Stimulated activated naive CD8-positive, alpha-beta T cell treated with anti-CD3 and anti-CD28 coated beads, Interleukin-15, Interleukin-2, amounts not matched to agents 100 ng/mL and 50 ng/mL, for 24 hours (primary cell): ENCODE results near the gene ADD3.
"Not testable (repeated sequence)": the region's sequence is repeated elsewhere in the genome, so short reads cannot be mapped to it uniquely, and the experiment has no call there.

Source experiments
- H3K27ac Mint-ChIP-seq: one replicate; pipeline ENCODE4 v1.8.0; 2021; ENCODE audit warnings: mild to moderate bottlenecking, mixed read lengths
- H3K27me3 Mint-ChIP-seq: one replicate; pipeline ENCODE4 v1.8.0; 2021; ENCODE audit warnings: mixed read lengths
- H3K36me3 Mint-ChIP-seq: one replicate; pipeline ENCODE4 v1.8.0; 2021; ENCODE audit warnings: low read depth, mixed read lengths
- H3K4me1 Mint-ChIP-seq: one replicate; pipeline ENCODE4 v1.8.0; 2021; ENCODE audit warnings: low read depth, mixed read lengths
- H3K4me3 Mint-ChIP-seq: one replicate; pipeline ENCODE4 v1.8.0; 2021; ENCODE audit warnings: mild to moderate bottlenecking, mixed read lengths
- H3K9me3 Mint-ChIP-seq: one replicate; pipeline ENCODE4 v1.8.0; 2021; ENCODE audit warnings: mixed read lengths

ADD3 gene

DNA sequence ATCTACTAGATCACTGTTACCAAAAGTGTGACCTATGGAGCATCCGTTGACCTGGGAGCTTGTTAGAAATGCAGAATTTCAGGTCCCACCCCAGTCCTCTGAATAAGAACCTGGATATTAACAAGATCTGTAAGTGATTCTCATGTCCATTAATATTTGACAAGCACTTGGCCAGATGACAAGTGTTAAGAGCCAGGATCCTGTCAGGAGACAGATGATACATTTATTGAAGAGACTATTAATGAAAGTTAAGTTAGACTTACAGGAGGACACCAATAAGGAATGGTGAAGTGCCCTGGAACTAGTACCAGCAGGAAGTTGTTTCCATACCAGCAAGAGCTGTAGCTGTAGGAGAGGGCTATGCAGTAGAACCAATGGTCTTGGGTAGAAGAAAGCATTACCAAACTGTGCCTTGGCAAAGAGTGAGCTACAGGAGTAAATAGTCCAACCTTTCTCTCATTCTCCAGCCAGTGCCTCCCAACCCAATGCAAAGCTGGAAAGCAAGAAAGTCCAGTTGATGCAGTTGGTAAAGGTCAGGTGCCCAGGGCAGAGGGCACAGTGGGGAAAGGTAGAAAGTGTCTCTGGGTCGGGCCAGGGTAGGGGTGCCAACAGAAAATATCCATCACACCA is 35.3 kb upstream of the ADD3 start:
- Mint-ChIP-seq H3K4me1 (peaks cover 4% of the 10 kb centered on the region), H3K27ac (no peak overlapping the region), H3K27me3 (no peaks in the 10 kb centered on the region), H3K36me3 (no peaks in the 10 kb centered on the region), H3K9me3 (no peaks in the 10 kb centered on the region), H3K4me3 (no peak overlapping the region)

DNA sequence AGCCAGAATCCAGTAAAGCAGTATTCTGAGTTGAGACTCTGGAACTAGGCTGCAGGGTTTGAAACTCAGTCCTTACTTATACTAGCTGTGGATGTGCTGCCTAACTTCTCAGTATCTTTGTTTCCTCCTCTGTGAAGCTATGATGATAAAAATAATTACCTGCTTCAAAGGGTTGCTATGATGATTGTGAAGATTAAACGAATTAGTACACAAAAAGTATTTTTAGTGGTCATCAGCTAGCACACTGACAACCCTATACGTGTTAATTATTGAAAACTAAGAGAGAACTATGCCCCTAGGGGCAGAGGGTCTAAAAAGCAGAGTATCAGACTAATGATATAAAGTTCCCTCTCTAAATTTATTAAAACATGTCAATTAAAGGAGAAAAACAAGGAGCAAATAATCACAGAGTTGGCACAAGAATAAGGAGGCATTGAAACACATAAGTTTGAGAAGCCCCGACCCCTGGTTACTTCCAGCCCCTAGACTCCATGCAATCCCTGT is 34.4 kb upstream of the ADD3 start:
- no peak overlapping the region for H3K27ac Mint-ChIP-seq

DNA sequence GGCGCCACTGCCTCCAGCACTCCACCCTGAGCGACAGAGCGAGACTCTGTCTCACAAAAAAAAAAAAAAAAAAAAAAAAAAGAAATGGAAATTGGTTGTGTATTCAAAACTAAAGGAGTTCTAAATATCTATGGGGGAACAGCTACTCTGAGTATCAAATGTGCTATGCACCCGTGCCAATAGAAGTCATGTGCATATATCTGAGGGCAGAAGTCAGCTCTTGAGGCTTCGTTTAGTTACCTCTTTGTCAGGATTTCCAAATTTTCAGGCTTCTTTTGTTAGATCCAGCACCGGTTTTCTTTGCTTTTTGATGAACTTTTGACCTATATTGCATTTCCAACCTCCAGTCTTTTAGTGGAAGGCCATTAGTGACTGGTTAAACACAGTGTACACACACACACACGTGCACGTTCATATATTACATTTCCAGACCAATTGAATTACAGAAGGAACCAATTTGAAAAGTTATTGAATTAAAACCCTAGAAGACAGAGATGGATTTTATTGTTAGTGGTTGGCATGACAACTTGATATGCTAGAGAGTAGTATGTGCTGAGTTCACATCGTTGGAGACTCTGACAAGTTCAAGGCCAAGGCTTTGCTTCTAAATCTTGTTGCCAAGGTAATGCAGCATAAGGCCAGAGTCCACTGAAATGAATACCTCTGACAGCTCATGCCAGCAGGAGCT is 33.1 kb upstream of the ADD3 start:
- peaks cover 9% of the 10 kb centered on the region for H3K4me1 Mint-ChIP-seq
- no peak overlapping the region for H3K4me3 Mint-ChIP-seq
- no peaks in the 10 kb centered on the region for H3K27me3 Mint-ChIP-seq
- no peaks in the 10 kb centered on the region for H3K9me3 Mint-ChIP-seq
- no peak overlapping the region for H3K27ac Mint-ChIP-seq
- H3K36me3 Mint-ChIP-seq: no peaks in the 10 kb centered on the region

More for the DNA sequence above, 34.4 kb upstream of the ADD3 start:
- H3K9me3 Mint-ChIP-seq: no peaks in the 10 kb centered on the region
- H3K36me3 Mint-ChIP-seq: no peaks in the 10 kb centered on the region
- H3K4me3 Mint-ChIP-seq: no peak overlapping the region
- peaks cover 4% of the 10 kb centered on the region for H3K4me1 Mint-ChIP-seq
- H3K27me3 Mint-ChIP-seq: no peaks in the 10 kb centered on the region

DNA sequence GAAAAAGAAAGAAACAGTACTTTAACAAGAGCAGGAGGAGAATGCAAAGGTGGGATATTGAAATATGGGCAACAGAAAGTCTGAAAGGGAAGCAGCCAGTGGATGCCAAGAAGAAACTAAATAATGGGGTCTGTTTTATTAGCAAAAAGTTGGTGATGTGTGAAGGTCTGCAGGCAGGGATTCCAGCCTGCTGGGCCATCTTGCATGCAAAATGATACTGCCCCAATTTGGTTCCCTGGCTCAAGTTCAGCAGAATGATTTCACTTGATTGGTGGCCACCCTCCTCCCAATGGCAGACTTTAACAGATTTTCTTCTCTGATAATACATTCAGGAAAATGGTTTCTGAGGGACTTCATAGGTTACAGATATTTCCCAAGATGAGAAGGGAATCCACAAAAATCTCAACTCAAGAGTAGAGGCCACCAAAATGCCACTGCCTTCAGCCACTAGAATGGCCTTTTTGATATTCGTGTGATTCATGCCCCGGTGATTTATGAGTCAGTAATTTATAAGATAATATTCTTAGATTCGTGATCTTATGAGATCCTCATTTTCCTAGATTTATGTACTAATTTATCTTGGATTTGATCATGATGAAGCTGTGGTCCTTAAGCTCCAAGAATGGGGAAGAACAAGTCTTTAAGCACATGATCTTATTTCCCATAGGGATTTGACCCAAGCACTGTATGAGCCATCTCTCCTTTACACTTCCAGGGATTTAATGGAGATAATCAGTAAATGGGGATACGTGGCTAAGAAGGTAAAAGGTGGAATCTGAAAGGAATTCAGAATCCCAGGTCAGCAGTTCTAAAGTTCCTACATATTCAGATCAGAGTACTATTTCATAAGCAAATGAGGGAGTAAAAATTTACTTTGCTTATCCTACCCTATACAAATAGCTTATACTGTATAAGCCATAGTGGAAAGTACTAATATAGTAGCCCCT is 32.3 kb upstream of the ADD3 start:
- Mint-ChIP-seq H3K36me3 (no peaks in the 10 kb centered on the region), H3K27ac (no peak overlapping the region), H3K4me3 (no peak overlapping the region), H3K27me3 (no peaks in the 10 kb centered on the region), H3K9me3 (no peaks in the 10 kb centered on the region), H3K4me1 (peaks cover 9% of the 10 kb centered on the region)

DNA sequence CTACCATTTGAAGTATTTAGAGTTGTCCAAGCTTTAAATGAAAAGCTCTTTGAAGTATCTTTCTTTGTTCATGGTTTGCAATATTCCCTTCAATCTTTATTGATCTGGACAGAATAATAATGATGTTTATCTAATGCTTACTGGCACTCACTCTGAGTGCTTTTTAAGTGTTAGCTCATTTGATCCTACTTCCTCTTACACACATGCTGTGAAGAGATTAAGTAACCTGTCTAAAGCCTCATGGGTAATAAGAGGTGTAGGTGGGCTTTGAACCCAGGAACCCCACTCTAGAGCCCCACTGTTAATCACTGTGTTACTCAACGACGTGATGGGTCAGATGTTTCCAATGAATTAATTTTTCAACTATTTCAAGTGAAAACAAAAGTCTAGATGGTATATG is 31.1 kb upstream of the ADD3 start:
- H3K27ac Mint-ChIP-seq: no peak overlapping the region
- H3K4me1 Mint-ChIP-seq: peaks cover 9% of the 10 kb centered on the region
- no peaks in the 10 kb centered on the region for H3K9me3 Mint-ChIP-seq
- H3K4me3 Mint-ChIP-seq: no peak overlapping the region
- H3K27me3 Mint-ChIP-seq: no peaks in the 10 kb centered on the region
- no peaks in the 10 kb centered on the region for H3K36me3 Mint-ChIP-seq

DNA sequence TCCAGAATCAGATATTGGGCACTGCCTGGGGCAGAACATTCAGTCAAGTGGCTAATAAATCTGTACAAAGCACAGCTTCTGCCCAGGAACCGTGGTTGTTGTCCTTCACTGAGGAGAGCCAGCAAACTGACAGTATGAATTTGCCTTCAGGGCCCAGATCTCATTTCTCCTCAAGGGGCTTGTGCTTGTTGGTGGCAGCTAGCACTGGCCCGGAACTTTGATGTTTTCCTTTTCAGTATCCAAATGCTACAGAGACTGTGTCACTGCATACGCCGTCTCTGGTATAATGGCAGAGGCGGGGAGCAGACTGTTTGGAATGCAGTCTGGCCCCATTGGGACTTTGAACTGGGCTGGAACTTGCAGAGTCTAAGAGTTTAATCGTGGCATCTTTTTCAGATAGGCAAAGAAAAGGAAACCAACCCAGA is 30.4 kb upstream of the ADD3 start:
- H3K4me3 Mint-ChIP-seq: no peak overlapping the region
- H3K36me3 Mint-ChIP-seq: no peaks in the 10 kb centered on the region
- H3K9me3 Mint-ChIP-seq: no peaks in the 10 kb centered on the region
- H3K4me1 Mint-ChIP-seq: peaks cover 9% of the 10 kb centered on the region
- no peaks in the 10 kb centered on the region for H3K27me3 Mint-ChIP-seq
- H3K27ac Mint-ChIP-seq: no peak overlapping the region

DNA sequence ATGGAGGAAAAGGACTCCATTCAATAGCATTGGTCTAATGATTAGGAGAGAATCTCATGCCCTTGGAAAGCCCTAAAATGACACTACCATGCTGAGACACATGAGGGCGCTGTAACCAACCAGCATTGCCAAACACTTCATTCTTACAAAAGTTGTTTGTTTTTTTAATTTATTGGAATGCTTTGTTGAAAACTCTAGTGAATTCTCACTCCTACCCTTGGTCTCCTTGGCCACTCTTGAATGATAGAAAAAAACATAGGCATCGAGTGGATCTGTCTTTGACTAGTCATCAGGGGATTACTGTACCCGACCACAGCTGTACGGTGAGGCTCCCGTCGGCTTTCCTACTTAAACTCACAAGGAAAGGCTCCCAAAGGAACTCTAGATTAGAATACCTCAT is 29.3 kb upstream of the ADD3 start:
- H3K27ac Mint-ChIP-seq: no peak overlapping the region
- H3K9me3 Mint-ChIP-seq: no peaks in the 10 kb centered on the region
- H3K4me1 Mint-ChIP-seq: peaks cover 9% of the 10 kb centered on the region

DNA sequence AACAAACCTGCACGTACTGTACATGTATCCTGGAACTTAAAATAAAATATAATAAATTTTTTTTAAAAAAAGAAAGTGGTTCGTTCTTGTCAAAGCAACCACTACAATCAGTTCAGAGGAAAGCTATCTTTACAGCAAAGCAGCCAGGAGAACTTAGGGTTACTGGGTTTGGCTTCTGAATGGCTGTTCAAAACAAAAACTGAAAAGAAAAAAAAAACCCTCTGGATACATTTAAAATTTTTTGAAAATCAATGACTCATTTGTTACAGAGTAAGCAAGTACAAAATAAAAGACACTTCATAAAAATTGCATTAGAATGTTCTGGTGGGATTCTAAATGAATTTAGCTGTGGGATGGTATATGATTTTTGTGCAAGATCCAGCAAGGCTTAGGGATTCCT is 28.6 kb upstream of the ADD3 start:
- H3K27ac Mint-ChIP-seq: no peak overlapping the region
- H3K27me3 Mint-ChIP-seq: no peaks in the 10 kb centered on the region
- no peaks in the 10 kb centered on the region for H3K9me3 Mint-ChIP-seq
- peaks cover 9% of the 10 kb centered on the region for H3K4me1 Mint-ChIP-seq
- no peaks in the 10 kb centered on the region for H3K36me3 Mint-ChIP-seq
- no peak overlapping the region for H3K4me3 Mint-ChIP-seq

More for the DNA sequence above, 29.3 kb upstream of the ADD3 start:
- Mint-ChIP-seq H3K36me3 (no peaks in the 10 kb centered on the region), H3K27me3 (no peaks in the 10 kb centered on the region), H3K4me3 (no peak overlapping the region)

DNA sequence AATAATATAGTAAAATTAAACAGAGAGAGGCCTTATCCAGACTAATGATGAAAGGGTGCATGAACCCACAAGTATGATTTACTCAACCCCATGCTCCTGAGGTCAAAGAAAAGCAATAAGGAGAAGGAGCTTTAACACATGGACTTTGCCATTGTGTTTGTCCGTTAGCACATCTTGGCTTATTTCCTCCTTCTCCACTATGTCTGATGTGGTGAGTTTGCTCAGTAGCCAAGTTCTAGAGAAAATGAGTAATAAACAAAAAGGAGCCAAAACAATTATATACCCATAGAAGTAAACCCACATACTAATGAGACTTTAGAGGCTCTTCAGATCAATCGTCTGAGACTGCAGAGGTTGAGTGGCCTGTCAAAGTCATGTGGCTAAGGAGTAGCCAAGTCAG is 26.1 kb upstream of the ADD3 start:
- no peak overlapping the region for H3K27ac Mint-ChIP-seq
- no peak overlapping the region for H3K4me3 Mint-ChIP-seq
- peaks cover 8% of the 10 kb centered on the region for H3K4me1 Mint-ChIP-seq
- no peaks in the 10 kb centered on the region for H3K36me3 Mint-ChIP-seq
- peaks cover 5% of the 10 kb centered on the region for H3K9me3 Mint-ChIP-seq
- no peaks in the 10 kb centered on the region for H3K27me3 Mint-ChIP-seq

DNA sequence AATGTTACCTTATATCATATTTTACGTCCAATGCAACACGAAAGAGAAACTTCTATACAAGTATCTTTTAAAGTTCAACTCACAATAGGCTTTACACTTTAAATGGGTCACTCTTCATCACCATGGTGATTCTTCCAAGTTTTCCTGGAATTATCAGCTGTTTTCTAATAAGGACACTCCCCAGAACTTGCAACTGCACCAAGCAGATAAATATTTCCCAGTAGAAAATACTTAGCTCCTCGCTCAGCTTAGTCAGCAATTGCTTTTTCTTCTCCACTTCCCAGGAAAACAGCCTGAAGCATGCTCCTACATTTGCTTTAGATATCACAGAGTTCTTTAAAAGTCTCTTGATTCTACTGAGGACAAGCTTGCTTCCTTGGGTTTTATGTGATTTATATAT is 25.7 kb upstream of the ADD3 start:
- Mint-ChIP-seq H3K9me3 (peaks cover 5% of the 10 kb centered on the region), H3K4me1 (peaks cover 5% of the 10 kb centered on the region), H3K36me3 (no peaks in the 10 kb centered on the region), H3K27ac (no peak overlapping the region), H3K4me3 (no peak overlapping the region), H3K27me3 (no peaks in the 10 kb centered on the region)

DNA sequence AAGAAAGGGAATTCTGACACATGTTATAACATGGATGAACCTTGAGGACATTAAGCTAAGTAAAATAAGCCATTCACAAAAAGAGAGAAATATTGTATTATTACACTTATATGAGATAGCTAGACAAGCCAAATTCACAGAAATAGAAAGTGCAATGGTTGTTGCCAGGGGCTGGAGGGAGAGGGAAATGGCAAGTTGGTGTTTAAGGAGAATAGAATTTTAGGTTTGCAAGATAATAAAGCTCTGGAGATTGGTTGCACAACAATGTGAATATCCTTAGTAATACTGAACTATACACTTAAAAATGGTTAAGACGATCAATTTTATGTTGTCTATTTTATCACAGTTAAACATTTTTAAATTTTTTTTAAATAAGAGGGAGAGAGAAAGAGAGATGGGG is 25.0 kb upstream of the ADD3 start:
- Mint-ChIP-seq H3K4me1 (peaks cover 5% of the 10 kb centered on the region), H3K27me3 (no peaks in the 10 kb centered on the region), H3K36me3 (no peaks in the 10 kb centered on the region), H3K27ac (no peak overlapping the region), H3K9me3 (peaks cover 6% of the 10 kb centered on the region), H3K4me3 (no peak overlapping the region)

DNA sequence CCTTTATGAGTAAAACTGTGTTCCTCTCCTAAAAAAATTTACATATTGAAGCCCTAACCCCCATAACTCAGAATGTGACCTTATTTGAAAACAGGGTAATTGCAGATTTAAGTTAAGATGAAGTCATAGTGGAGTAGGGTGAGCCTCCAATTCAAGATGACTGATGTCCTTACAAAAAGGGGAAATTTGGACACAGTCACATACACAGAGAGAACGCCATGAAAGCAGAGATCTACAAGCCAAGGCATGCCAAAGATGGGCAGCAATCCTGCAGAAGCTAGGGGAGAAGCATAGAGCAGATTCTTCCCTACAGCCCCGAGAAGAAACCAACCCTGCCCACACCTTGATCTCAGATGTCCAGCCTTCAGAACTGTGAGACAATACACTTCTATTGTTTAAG is 23.8 kb upstream of the ADD3 start:
- Mint-ChIP-seq H3K4me3 (no peak overlapping the region), H3K9me3 (peaks cover 10% of the 10 kb centered on the region), H3K27me3 (no peaks in the 10 kb centered on the region), H3K36me3 (no peaks in the 10 kb centered on the region), H3K4me1 (no peaks in the 10 kb centered on the region), H3K27ac (no peak overlapping the region)

DNA sequence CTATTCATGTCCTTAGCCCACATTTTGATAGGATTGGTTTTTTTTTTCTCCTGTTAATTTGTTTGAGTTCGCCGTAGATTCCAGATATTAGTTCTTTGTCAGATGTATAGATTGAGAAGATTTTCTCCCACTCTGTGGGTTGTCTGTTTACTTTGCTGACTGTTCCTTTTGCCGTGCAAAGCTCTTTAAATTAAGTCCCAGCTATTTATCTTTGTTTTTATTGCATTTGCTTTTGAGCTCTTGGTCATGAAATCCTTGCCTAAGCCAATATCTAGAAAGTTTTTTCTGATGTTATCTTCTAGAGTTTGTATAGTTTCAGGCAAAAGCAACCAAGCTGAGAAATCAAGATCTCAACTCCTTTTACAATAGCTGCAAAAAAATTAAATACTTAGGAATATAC is 22.0 kb upstream of the ADD3 start:
- H3K27ac Mint-ChIP-seq, H3K4me1 Mint-ChIP-seq, H3K4me3 Mint-ChIP-seq, H3K27me3 Mint-ChIP-seq, H3K36me3 Mint-ChIP-seq: not testable (repeated sequence)
- peaks cover 10% of the 10 kb centered on the region for H3K9me3 Mint-ChIP-seq

DNA sequence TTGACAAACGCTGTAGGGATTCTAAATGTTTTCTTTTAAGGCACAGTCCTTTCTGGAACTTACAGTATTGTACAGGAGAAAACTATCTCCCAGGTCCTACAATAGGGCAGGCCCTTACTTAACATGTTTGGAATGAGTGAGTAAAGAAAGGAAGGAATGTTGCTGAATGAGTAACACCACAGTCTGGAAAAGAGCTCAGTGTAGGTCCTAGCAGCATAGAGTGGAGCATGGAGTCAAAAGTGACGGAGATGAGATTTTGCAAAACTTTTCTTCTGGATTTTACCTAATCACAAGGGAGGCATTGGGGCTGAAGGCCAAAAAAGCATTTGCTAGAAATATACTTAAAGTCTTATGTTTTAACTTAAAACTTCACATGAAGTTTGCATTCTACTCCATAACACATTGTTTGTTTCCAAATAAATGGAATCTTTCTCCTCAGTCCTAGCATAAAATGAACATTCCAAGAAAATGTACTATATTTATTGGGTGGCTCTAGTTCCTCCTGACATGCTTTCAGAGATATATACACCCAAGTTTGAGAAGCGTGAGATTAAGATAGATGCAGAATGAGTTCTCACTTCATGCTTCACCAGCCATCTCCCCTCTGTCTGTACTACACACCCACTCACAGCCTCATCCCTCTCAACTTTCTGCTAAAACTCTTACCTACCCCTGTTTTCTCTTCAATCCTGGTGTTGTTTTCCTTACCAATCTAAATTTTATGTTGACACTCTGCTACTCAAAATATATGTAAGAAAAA is 20.2 kb upstream of the ADD3 start:
- H3K9me3 Mint-ChIP-seq: peaks cover 10% of the 10 kb centered on the region
- no peaks in the 10 kb centered on the region for H3K4me1 Mint-ChIP-seq
- no peaks in the 10 kb centered on the region for H3K27me3 Mint-ChIP-seq
- H3K4me3 Mint-ChIP-seq: no peak overlapping the region
- H3K27ac Mint-ChIP-seq: no peak overlapping the region
- no peaks in the 10 kb centered on the region for H3K36me3 Mint-ChIP-seq
